OCI-LY1 (cell line): ENCODE data around the gene B9D1.

ENCODE experiments used
- CTCF ChIP-seq: fragments of 200-600 bp; sonication (generic), shearing (Covaris generic); IDR thresholded peaks from 2 replicates; pipeline ENCODE4 v1.5.1; 2017; ENCODE audit warnings: mild to moderate bottlenecking, antibody characterized with exemption, low read length, moderate library complexity, mixed read lengths
- EZH2 ChIP-seq: fragments of 200-600 bp; sonication (generic), shearing (Covaris generic); IDR thresholded peaks from 2 replicates; pipeline ENCODE4 v1.8.0; 2017; ENCODE audit warnings: borderline replicate concordance, mixed run types, mild to moderate bottlenecking, antibody characterized with exemption, low read length, moderate library complexity, mixed read lengths

- TF ChIP-seq EZH2 (no peak), CTCF (no peak)
Observed at GRCh38 chr17:19374136-19374535, 11.6 kb upstream of the B9D1 start.
